K562 (cell line): ENCODE data around the gene PID1. TPM values are rescaled to one million over a fixed set of nuclear protein-coding genes. Genes with fewer than 3 reads are reported as not detected.

Experiments used
- ATAC-seq: fragments of 200-7000 bp; cut with Tn5 transposase; 3 replicates; pipeline ENCODE4 v1.9.1; 2020; ENCODE audit warnings: moderate library complexity
- BruUV-seq: library from RNA; stranded (reverse); fragments of 400-500 nt; replicated peaks from 2 replicates; lab custom pipeline; 2021; lab: Mats Ljungman, UMichigan
- CTCF ChIA-PET: fragments of 300-600 bp; formaldehyde crosslinking; extraction: SDS; loops from one replicate; lab custom pipeline; 2021; ENCODE audit warnings: low intra/inter-chr PET ratio; lab: Yijun Ruan, JAX
- POLR2A ChIA-PET: fragments of 300-600, 350-650 bp; sonication (Branson Sonifier 250); formaldehyde crosslinking; extraction: SDS; loops from one replicate; lab custom pipeline; 2021; ENCODE audit warnings: antibody characterized with exemption, inconsistent platforms; lab: Yijun Ruan, JAX
- DNase-seq, 4 experiments: peaks; one replicate each; pipeline versions ENCODE4 v3.0.0 to v3.0.0-alpha.2; 2011 to 2018; ENCODE audit warnings: low spot score in 3 of 4, mixed read lengths in 3 of 4; ENCODE audit errors: extremely low read depth in 1 of 4
- FAIRE-seq: peaks from 2 replicates; lab custom pipeline; 2011; peaks lifted over from hg19 to GRCh38; lab: Jason Lieb, UNC
- H2AFZ ChIP-seq: 2 replicates; pipeline ENCODE4 v1.6.0; 2011; ENCODE audit warnings: low read depth, low read length, control low read depth, inconsistent platforms
- H3K27ac ChIP-seq: fragments of 200-600 bp; 3 replicates; pipeline ENCODE4 v1.8.0; 2011; ENCODE audit warnings: low read depth, mild to moderate bottlenecking, control low read depth, inconsistent platforms, low read length, moderate library complexity, mixed read lengths; ENCODE audit errors: extremely low read depth
- H3K27me3 ChIP-seq, 2 experiments: fragments of 300-600 bp in 1 of 2; 2 replicates in 1 of 2; 3 replicates in 1 of 2; pipeline versions ENCODE4 v1.6.0 to v1.8.0; 2011; ENCODE audit warnings: inconsistent platforms in 2 of 2, low read length in 2 of 2, mild to moderate bottlenecking in 1 of 2, mixed read lengths in 1 of 2, moderate library complexity in 1 of 2; ENCODE audit not compliant: control insufficient read depth in 2 of 2, insufficient read depth in 2 of 2
- H3K36me3 ChIP-seq: fragments of 300-600 bp; 3 replicates; pipeline ENCODE4 v1.8.0; 2011; ENCODE audit warnings: mild to moderate bottlenecking, low read length, inconsistent platforms; ENCODE audit not compliant: control insufficient read depth, insufficient read depth
- H3K4me1 ChIP-seq, 2 experiments: fragments of 200-600 bp in 1 of 2; replicated peaks in 1 of 2; 2 replicates in 1 of 2; 3 replicates in 1 of 2; pipeline versions ENCODE4 v1.5.1 to v1.8.0; 2011; ENCODE audit warnings: inconsistent platforms in 2 of 2, low read length in 2 of 2, mild to moderate bottlenecking in 1 of 2, mixed read lengths in 1 of 2, moderate library complexity in 1 of 2; ENCODE audit not compliant: control insufficient read depth in 2 of 2, insufficient read depth in 2 of 2
- H3K4me2 ChIP-seq: 2 replicates; pipeline ENCODE4 v1.6.1; 2011; ENCODE audit warnings: low read length, control low read depth, inconsistent platforms, mixed read lengths; ENCODE audit not compliant: insufficient read depth
- H3K4me3 ChIP-seq: fragments of 200-600 bp; sonication (generic), shearing (Covaris generic); 2 replicates; pipeline ENCODE4 v1.5.1; 2016; ENCODE audit warnings: control low read depth, inconsistent platforms
- H3K79me2 ChIP-seq: fragments of 200-600 bp; 3 replicates; pipeline ENCODE4 v1.8.0; 2011; ENCODE audit warnings: low read length, inconsistent platforms; ENCODE audit not compliant: control insufficient read depth, insufficient read depth
- H3K9ac ChIP-seq, 2 experiments: 2 replicates each; pipeline versions ENCODE4 v1.6.0 to v1.6.1; 2011; ENCODE audit warnings: low read depth in 2 of 2, low read length in 2 of 2, control low read depth in 1 of 2, inconsistent platforms in 1 of 2, mild to moderate bottlenecking in 1 of 2, mixed read lengths in 1 of 2; ENCODE audit not compliant: insufficient read depth in 1 of 2
- H3K9me1 ChIP-seq: one replicate; pipeline ENCODE4 v1.6.0; 2011; ENCODE audit warnings: inconsistent platforms, mild to moderate bottlenecking, low read length, moderate library complexity; ENCODE audit not compliant: control insufficient read depth, insufficient read depth
- H3K9me3 ChIP-seq: replicated peaks from 2 replicates; pipeline ENCODE4 v1.5.1; 2011; ENCODE audit warnings: low read depth, low read length, inconsistent platforms; ENCODE audit not compliant: control insufficient read depth, insufficient read depth
- H4K20me1 ChIP-seq: replicated peaks from 2 replicates; pipeline ENCODE4 v1.6.1; 2011; ENCODE audit warnings: low read length, inconsistent platforms, mixed read lengths; ENCODE audit not compliant: control insufficient read depth, insufficient read depth
- EWSR1 ChIP-seq: fragments of 450-650 bp; IDR thresholded peaks from 2 replicates; pipeline ENCODE4 v1.6.1; 2018; ENCODE audit warnings: borderline replicate concordance, mild to moderate bottlenecking, low read depth, moderate library complexity; ENCODE audit not compliant: partially characterized antibody
- FOS ChIP-seq: IDR thresholded peaks from 3 replicates; pipeline ENCODE4 v1.6.1; 2011; ENCODE audit not compliant: insufficient read length; ENCODE audit errors: extremely low read depth
- KAT7 ChIP-seq: sonication (generic); formaldehyde crosslinking; IDR thresholded peaks from 2 replicates; pipeline ENCODE4 v1.8.0; 2022; ENCODE audit warnings: missing genetic modification reagents, mild to moderate bottlenecking, borderline replicate concordance
- NCOA1 ChIP-seq: fragments of 450-650 bp; IDR thresholded peaks from 2 replicates; pipeline ENCODE4 v1.6.1; 2016; ENCODE audit warnings: low read depth
- NCOA2 ChIP-seq, 2 experiments: fragments of 450-650 bp; IDR thresholded peaks; 2 replicates each; pipeline ENCODE4 v1.6.1; 2018; ENCODE audit warnings: mild to moderate bottlenecking in 2 of 2, moderate library complexity in 1 of 2; ENCODE audit not compliant: partially characterized antibody in 2 of 2
- WGBS: fragments of 100-300 bp; shearing (Covaris generic); methylation state at CpG from one replicate; pipeline ENCODE4 v1.1.6; 2016; ENCODE audit warnings: low coverage, mixed read lengths; ENCODE audit not compliant: insufficient coverage; ENCODE audit errors: missing lambda C conversion rate; 5-methylcytosine and 5-hydroxymethylcytosine counted together
- in situ Hi-C: fragments of 300-500 bp; cut with MboI; formaldehyde crosslinking; loops from 4 replicates; pipeline ENCODE4 v1.15.0; 2018; ENCODE audit warnings: inconsistent platforms, mixed read lengths
- intact Hi-C: fragments of 100-400 bp; cut with micrococcal nuclease; formaldehyde crosslinking; loops from 2 replicates; pipeline ENCODE4 v1.14.2; 2022
- polyA plus RNA-seq, 8 experiments: library from polyadenylated mRNA; depleted of rRNA in 4 of 8; stranded (reverse) in 5 of 8; unstranded in 3 of 8; fragments of >200 nt; fragmentation: Nextera tagmentation in 2 of 8; fragmentation: Illumina TruSeq in 1 of 8; extraction: Ambion mirVana in 2 of 8; extraction: Trizol in 1 of 8; gene quantifications; 2 replicates each; pipeline versions ENCODE4 v1.2.1 to v1.2.3, GENCODE V29; 2011 to 2014; ENCODE audit warnings: inconsistent platforms in 1 of 8, missing spikeins in 1 of 8
- total RNA-seq, 7 experiments: library from RNA; depleted of rRNA in 6 of 7; stranded (reverse); fragments of >200 nt in 6 of 7; fragmentation: Illumina TruSeq in 2 of 7; extraction: Trizol in 2 of 7; gene quantifications; 2 replicates each; pipeline versions ENCODE4 v1.2.1 to v1.2.3, GENCODE V29; 2011 to 2021; ENCODE audit warnings: low replicate concordance in 1 of 7

PID1 gene
- total and polyA plus RNA-seq, 9 of the 15 experiments (the other 6 are each of a cell fraction or from before 2014, with no cell fraction given): not detected

DNA sequence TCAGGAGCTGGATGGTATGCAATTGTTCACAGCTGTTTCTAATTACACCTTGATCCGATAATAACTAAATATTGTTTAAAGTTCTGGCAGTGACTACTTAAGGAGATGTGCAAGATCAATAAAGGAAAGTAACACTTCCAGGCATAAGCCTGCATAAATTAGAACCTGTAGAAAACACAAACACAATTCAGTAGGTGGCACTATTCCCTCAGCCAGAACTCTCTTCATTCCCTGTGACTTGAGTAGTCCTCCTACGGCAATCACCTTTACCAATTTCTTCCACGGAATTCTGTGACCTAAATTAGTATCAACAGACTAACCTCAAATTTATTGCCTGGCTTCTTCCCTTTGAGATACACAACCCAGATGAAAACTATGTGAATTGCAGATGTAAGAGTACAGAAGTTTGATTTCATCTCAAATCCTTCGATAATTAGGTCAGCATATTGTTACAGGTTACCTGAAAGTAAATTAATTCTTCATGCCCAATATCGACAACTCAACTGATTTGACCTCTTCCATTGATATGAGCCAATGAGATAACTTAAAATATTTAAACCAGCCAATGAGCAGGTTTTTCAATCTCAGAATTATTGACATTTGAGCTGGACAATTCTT lies 137.8 kb downstream of the PID1 start:
- no peak overlapping the region for H3K9ac ChIP-seq
- H3K9me1 ChIP-seq: no peaks in the 10 kb centered on the region
- POLR2A ChIA-PET: no interaction called here
- no peak for ATAC-seq
- no peaks in the 10 kb centered on the region for H3K4me1 ChIP-seq
- 4% methylated on average over 5 of the region's 5 CpGs for WGBS
- H4K20me1 ChIP-seq: no peaks in the 10 kb centered on the region
- TF ChIP-seq EWSR1 (no peak), FOS (no peak), KAT7 (CRISPR knock-in tag) (no peak)
- H3K36me3 ChIP-seq: no peaks in the 10 kb centered on the region
- H3K27ac ChIP-seq: no peak overlapping the region
- CTCF ChIA-PET: no interaction called here
- no peaks in the 10 kb centered on the region for H3K27me3 ChIP-seq
- H3K4me2 ChIP-seq: no peak overlapping the region
- H2AFZ ChIP-seq: no peak overlapping the region
- in situ Hi-C loops: no loop called here
- no peak for FAIRE-seq
- no peaks in the 10 kb centered on the region for H3K79me2 ChIP-seq
- no peak overlapping the region for H3K4me3 ChIP-seq
- H3K9me3 ChIP-seq: no peaks in the 10 kb centered on the region
- intact Hi-C loops: no loop called here
- DNase-seq: no peak
- no TSS peak for BruUV-seq

- Histone ChIP-seq H3K9me3 (no peaks in the 10 kb centered on the region), H4K20me1 (no peaks in the 10 kb centered on the region), H2AFZ (no peak overlapping the region), H3K27ac (no peak overlapping the region), H3K27me3 (no peaks in the 10 kb centered on the region), H3K79me2 (no peaks in the 10 kb centered on the region), H3K9me1 (no peaks in the 10 kb centered on the region), H3K4me3 (no peak overlapping the region), H3K9ac (no peak overlapping the region), H3K4me1 (no peaks in the 10 kb centered on the region), H3K36me3 (no peaks in the 10 kb centered on the region), H3K4me2 (no peak overlapping the region)
- ATAC-seq: no peak
- 0% methylated on average over 5 of the region's 6 CpGs for whole genome bisulfite sequencing
- FAIRE-seq: no peak
- TF ChIP-seq NCOA2 (IDR thresholded peaks at IDR 0.05; ENCODE audit: partially characterized antibody in 2 of 2): no peak
- TF ChIP-seq NCOA1: no peak
- CTCF ChIA-PET: no interaction called here
- intact Hi-C loops (no loop called here), in situ Hi-C loops (no loop called here)
- BruUV-seq: no TSS peak
- POLR2A ChIA-PET: no interaction called here
- no peak for DNase-seq
Observed at GRCh38 chr2:229132236-229132635, 138.9 kb downstream of the PID1 start.
